HEK293T (cell line): ENCODE results near the gene LRFN5.

Source experiments
- FOXA1 ChIP-seq: fragments of 450-650 bp; IDR thresholded peaks from 2 replicates; pipeline ENCODE4 v1.6.1; 2016; ENCODE audit warnings: mild to moderate bottlenecking
- FOXK2 ChIP-seq: fragments of 450-650 bp; IDR thresholded peaks from 2 replicates; pipeline ENCODE4 v1.6.1; 2016; ENCODE audit warnings: mild to moderate bottlenecking
- FOXM1 ChIP-seq: fragments of 450-650 bp; IDR thresholded peaks from 2 replicates; pipeline ENCODE4 v1.6.1; 2017; ENCODE audit warnings: mild to moderate bottlenecking, borderline replicate concordance
- L3MBTL2 ChIP-seq: fragments of 450-650 bp; conservative IDR thresholded peaks from 2 replicates; pipeline ENCODE4 v1.6.1; 2016; ENCODE audit warnings: mild to moderate bottlenecking
- SP1 ChIP-seq: fragments of 450-650 bp; IDR thresholded peaks from 2 replicates; pipeline ENCODE4 v1.6.1; 2017
- SUZ12 ChIP-seq: fragments of 450-650 bp; IDR thresholded peaks from 2 replicates; pipeline ENCODE4 v1.6.1; 2016; ENCODE audit warnings: mild to moderate bottlenecking
- ZNF384 ChIP-seq: fragments of 450-650 bp; IDR thresholded peaks from 2 replicates; pipeline ENCODE4 v1.6.1; 2016

DNA sequence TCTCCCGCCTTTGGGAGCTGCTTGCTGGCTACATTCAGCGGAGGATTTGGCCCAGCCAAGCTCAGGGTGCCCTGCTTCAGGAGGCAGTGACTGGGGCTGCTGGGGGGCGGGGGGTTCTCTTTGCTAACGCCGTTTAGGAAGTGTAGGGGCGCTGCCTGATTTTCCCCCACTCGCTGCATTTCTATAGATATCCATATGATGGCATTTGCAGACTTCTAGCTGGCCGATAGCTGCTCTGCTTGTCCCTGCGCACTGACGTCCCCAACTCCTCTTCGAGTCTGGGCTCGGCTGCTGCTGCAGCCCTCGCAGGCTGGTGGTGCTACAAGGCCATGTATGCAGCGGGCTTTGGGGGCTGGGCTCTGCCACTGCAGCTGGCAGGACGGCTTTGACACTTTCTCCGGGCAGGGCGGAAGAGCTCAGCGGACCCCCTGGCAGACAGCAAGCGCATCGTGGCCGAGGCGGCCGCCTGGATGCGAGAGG is 3.1 kb downstream of the LRFN5 start:
- no peak for TF ChIP-seq SUZ12
- no peak for TF ChIP-seq FOXK2
- no peak for TF ChIP-seq SP1
- TF ChIP-seq ZNF384, result no peak
- no peak for TF ChIP-seq FOXM1
- TF ChIP-seq FOXA1, result no peak
- TF ChIP-seq L3MBTL2, result no peak
